NCI-H2107 (cell line): ENCODE results near the gene GFER.

Experiments
- DNase-seq: peaks from one replicate; lab custom pipeline; 2025; lab: John Stamatoyannopoulos, UW

Gene GFER

GRCh38 chr16:1974157-1975070 lies 9.6 kb upstream of the GFER start:
- DNase-seq = no peak

DNA sequence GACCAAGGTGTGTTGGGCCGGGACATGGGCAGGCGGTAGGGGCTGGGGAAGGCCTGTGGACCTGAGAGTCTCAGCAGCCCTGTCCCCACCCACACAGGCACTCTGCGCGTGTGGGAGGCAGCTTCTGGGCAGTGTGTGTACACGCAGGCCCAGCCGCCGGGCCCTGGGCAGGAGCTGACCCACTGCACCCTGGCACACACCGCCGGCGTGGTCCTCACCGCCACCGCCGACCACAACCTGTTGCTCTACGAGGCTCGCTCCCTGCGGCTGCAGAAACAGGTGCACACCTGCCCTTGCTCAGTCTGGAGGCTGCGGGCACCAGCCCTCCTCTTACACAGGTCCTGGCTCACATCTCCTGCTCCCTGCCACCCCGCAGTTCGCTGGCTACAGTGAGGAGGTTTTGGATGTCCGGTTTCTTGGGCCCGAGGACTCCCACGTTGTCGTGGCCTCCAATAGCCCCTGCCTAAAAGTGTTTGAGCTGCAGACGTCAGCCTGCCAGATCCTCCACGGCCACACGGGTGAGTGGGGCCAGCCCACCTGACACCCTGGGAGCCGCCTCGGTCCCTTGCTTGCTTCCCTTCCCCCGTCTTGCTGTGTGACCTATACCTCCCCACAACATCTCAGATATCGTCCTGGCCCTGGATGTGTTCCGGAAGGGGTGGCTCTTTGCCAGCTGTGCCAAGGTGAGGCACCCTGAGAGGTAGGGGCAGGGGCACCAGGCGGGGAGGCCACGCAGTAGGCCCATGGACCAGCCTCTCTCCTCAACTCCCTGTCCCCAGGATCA lies 8.4 kb upstream of the GFER start:
- DNase-seq = no peak

GRCh38 chr16:1976216-1976520 lies 7.8 kb upstream of the GFER start:
- DNase-seq = no peak

DNA sequence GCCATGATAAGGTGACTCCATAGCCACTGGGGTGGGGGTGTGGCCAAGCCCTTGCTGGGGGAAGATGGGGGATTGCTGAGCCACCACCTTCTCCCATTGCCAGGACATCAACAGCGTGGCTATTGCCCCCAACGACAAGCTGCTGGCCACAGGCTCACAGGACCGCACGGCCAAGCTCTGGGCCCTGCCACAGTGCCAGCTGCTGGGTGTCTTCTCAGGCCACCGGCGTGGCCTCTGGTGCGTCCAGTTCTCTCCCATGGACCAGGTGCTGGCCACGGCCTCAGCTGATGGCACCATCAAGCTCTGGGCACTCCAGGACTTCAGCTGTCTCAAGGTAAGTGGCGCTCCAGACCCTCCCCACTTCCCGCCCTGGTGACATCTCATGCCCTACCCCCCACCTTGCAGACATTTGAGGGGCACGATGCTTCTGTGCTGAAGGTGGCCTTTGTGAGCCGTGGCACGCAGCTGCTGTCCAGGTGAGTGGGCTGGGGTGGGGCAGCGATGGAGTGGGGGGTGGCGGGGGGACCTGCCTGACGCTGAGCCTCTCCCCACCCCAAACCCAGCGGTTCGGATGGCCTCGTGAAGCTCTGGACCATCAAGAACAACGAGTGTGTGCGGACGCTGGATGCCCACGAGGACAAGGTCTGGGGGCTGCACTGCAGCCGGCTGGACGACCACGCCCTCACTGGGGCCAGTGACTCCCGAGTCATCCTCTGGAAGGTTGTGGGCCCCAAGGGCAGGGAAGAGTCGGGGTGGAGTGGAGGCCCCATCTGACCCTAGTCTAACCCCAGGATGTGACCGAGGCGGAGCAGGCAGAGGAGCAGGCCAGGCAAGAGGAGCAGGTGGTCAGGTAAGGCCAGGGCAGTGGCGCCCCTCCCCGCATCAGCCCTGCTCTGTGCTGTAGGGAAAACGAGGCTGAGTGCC lies 6.8 kb upstream of the GFER start:
- no peak for DNase-seq

DNA sequence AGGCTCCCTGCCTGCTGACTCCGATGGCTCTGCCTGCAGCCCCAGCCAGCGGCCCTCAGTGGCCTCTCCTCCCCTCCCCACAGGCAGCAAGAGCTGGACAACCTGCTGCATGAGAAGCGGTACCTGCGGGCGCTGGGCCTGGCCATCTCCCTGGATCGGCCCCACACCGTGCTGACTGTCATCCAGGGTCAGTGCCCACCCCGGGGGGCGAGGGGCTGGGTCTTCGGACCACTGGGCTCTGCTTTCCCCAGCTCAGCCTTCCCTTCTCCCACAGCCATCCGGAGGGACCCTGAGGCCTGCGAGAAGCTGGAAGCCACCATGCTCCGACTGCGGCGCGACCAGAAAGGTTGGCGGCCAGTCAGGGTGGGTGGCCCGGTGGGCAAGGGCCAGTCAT lies 6.1 kb upstream of the GFER start:
- DNase-seq = no peak

DNA sequence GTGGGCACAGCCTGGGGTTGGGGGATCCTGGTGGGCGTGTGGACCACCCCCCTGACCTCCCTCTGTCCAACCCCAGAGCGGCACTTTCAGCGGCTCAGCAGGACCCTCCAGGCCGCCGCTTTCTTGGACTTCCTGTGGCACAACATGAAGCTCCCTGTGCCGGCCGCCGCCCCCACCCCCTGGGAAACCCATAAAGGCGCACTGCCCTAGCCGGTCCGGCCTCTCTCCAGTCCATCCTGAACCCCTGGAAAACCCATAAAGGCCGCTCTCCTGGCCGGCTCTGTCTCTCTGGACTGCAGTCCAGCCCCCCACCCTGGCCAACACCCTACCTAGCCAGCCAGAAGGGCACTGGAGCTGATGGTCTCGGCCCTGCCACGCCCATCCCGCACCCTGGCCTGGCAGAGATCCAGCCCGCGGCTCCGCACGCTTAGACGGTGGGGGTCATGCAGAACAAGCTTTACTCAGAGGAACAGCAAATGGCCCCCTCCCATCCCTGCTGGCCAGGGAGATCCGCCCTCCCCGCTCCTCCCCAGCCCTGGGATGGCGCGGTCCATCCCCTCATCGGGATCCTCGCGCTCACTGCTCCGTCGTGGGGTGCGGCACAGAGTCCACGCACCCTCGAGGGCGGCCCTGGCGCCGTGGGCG lies 5.4 kb upstream of the GFER start:
- no peak for DNase-seq

- DNase-seq = no peak
Observed at GRCh38 chr16:1979271-1980029, 4.5 kb upstream of the GFER start.

DNA sequence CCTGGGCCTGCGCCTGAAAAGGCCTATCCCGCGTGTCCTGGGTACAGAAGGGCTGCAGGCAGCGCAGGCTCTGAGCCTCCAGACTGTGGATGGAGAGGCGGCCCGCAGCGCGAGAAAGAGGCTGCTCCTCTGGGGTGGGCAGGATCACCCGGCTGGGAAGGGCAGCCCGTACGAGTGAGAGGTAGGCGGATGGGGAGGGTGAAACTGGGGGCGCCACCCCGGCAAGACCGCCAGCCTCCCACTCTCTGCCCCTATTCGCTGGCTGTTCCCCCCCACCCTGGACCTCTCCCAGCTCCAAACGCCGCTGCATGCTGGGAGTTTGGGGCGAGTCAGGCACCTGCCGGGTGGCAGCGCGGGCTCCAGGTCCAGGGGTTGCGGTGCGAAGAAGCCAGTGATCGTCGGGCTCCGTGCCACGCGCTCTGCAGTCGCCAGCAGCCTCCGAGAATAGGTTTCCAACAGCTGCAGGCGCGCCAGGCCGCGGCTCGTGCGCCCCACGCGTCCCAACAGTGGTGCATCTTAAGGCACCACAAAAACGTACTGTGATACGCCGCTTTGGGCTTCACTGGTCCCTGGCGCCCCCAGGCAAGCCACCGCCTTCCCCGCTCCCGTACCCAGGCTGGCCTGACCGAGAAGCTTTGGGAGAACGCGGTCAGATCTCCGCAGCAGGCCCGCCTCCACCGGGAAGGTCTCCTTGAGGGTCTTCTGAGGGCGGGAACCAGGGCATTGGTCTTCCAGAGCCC lies 3.8 kb upstream of the GFER start:
- no peak for DNase-seq

GRCh38 chr16:1980770-1981087 lies 3.3 kb upstream of the GFER start:
- no peak for DNase-seq

GRCh38 chr16:1981398-1981836 lies 2.6 kb upstream of the GFER start, which contains the start of gene NOXO1:
NOXO1 (minus strand) TSS chr16:1981469; CDS start chr16:1981179, 290 bp downstream.
- DNase-seq = no peak

DNA sequence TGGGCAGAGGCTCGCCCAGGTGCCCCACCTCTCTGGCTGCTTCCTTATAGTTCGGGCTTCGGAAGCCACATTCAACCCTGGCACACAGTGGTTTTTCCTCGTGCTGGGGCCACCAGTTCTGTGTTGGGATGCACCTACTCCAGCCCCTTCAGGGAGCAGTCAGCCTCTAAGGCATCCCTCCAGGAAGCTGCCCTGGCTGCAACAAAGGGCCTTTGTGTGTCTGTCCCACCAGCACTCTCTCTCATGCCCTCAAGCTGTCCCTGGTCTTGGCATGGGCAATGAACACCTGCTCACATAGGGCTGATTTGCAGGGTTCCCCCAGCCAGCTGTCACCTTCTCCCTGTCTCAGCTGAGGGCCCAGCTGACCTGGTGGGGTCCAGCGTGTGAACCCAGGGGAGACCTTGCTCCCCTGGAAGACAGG lies 2.0 kb upstream of the GFER start:
- DNase-seq = no peak

DNA sequence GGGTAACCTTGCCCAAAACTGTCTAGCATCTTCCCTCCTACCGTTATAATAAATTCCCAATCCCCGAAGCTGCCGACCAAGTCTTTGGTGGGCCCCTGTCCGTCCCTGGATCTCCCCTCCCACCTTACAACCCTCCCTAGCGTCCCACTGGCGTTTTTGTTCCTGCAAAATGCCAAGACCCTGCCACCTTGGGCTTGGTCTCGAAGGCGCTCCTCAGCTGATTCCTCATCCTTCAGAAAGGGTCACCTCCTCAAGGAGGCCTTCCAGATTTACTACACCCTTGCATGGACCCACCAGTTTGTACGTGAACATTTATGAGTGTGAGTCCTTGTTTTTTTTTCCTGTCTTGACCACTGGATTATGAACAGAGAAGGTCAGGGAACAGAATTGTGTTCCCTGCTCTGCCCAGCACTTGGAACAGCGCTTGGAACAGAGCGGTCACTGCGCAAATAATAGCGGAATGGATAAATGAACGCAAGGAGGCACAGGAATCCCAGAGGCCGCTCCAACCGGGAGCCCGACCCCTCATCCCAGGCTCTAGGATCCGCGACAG lies 926 bp upstream of the GFER start:
- DNase-seq = no peak

DNA sequence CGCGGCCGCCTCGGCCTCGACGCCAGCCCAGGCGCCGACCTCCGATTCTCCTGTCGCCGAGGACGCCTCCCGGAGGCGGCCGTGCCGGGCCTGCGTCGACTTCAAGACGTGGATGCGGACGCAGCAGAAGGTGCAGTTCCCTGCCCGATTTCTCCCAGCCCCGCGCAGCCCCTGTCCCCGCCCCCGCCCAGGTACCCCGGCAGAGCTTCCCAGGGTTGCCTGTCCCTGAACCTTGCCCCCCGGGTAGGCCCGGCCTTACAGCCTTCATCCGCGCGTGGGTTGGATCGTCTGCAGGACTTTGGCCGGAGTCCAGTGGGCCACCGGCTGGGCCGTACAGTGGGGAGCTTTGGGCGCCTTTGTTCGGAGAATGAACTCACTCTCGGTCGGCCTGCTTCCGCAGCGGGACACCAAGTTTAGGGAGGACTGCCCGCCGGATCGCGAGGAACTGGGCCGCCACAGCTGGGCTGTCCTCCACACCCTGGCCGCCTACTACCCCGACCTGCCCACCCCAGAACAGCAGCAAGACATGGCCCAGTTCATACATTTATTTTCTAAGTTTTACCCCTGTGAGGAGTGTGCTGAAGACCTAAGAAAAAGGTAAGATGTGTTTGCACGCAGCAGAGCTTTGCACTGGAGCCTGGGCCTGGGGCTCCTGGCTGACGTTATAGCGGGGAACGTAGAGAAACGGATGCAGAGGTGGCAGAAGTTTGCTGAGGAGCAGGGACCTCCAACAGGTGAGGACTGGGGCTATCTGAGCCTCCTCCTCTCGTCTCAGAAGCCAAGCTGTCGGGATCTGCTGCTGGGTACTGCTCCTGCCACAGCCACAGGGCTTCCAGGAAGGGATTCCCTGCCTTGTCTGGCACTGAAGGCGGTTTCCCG lies 593 bp downstream of the GFER start:
- DNase-seq = no peak

GRCh38 chr16:1985466-1986150 lies 1.6 kb downstream of the GFER start:
- DNase-seq = no peak

DNA sequence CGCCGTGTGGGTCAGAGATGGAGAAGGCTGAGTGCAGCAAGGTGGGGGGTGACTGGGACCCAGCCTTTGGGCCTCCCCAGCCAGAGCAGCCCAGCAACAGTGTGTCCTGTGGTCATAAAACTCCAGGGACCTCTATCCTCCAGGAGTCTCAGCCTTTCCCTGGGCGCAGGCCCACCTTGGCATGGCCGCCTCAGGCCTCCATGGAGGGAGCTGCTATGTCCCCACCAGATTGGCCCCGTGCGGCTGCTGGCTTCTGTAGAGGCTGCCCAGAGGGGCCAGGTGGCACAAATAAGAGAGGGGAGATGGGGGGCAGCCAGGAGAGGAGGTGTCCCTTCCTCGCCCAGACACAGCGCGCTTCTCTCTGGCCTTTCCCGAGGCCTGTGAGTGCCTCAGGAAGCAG lies 3.2 kb downstream of the GFER start:
- no peak for DNase-seq

GRCh38 chr16:1989209-1990100 lies 5.5 kb downstream of the GFER start, which contains the start of gene SYNGR3:
SYNGR3 (plus strand) TSS chr16:1989970; CDS start chr16:1990103, 133 bp downstream.
- DNase-seq = no peak

DNA sequence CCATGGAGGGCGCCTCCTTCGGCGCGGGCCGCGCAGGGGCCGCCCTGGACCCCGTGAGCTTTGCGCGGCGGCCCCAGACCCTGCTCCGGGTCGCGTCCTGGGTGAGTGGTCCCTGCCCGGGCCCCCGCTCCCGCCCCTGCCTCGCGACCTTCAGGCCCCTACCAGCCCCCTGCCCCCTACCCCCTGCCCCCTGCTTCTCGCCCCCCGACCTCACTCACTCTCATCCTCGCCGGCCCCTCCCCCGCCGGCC lies 6.0 kb downstream of the GFER start:
- no peak for DNase-seq
